GM19455 (cell line): ENCODE results near the gene CMTM4.
A peak's percentile ranks its signal among the peaks of the same experiment; 100 is the strongest.
"Not testable (repeated sequence)": the region's sequence is repeated elsewhere in the genome, so short reads cannot be mapped to it uniquely, and the experiment has no call there.

Experiments used
- ATAC-seq: cut with Tn5 transposase; IDR thresholded peaks from one replicate; pipeline ENCODE4 v1.9.1; 2021; ENCODE audit not compliant: unreplicated experiment

The CMTM4 gene

DNA sequence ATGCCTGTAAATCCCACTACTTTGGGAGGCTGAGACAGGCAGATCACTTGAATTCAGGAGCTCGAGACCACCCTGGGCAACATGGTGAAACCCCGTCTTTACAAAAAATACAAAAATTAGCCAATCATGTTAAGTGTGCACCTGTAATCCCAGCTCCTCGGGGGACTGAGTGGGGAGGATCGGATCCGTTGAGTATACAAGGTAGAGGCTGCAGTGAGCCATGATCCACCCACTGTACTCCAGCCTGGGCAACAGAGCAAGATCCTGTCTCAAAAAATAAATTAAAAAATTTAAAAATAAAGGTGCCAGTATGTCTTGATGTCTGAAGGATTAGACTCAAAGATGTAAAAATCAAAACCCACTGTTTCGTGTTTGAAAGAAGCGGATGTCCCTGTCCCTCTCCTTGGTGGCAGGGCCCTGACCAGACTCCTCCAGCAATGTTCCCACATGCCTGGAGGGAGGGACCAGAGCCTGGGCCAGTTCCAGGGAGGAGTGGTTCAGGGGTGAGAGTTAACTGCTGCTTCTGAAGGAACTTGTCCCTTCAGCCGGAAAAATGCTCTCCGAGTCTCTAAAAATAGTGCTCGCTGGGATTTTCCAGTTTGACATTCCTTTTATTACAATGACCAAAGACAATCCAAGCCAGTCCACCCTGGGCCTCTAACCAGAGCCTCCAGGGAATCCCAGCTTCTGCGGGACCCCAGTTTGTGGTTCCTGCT is 9.4 kb upstream of the CMTM4 start:
- no peak for ATAC-seq

DNA sequence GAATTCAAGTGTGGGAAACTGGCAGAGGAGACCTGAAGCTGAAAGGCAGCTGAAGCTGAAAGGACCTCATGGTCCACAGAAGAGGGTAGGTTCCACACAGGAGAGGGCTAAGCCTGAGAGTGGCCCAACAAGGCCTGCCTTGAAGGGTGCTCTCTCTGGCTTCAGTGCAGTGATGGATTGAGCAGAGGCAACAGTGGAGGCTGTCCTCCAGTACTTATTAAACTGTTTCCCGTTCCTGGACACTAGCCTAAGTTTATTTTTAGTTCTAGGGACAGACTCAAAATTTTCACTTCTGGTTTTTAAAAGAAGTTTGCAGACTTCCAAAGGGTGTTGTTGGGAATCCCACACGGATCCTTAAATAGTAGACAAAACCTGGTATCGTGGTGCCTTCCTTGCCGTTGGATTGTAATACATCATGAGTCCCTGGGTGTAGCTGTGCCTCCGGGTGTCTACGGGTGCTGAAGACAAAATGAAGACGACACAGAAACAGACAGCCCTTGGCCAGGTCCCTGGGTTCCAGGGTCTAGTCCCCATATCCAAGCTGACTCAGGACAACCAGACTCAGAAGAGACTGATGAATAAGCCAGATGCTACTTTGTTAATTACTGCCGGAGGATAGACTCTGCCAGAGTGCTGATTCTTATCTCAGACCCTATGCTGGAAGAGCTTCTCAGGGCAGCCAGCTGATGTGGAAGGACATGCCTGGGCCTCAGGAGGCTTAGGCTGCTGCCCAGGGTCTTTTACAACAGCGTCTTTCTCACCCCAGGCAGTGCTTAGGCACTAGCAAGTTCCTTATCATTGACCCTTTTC is 7.1 kb upstream of the CMTM4 start:
- ATAC-seq = no peak

GRCh38 chr16:66701516-66701915 is 5.0 kb upstream of the CMTM4 start:
- no peak for ATAC-seq

GRCh38 chr16:66701026-66701425 is 4.5 kb upstream of the CMTM4 start:
- no peak for ATAC-seq

DNA sequence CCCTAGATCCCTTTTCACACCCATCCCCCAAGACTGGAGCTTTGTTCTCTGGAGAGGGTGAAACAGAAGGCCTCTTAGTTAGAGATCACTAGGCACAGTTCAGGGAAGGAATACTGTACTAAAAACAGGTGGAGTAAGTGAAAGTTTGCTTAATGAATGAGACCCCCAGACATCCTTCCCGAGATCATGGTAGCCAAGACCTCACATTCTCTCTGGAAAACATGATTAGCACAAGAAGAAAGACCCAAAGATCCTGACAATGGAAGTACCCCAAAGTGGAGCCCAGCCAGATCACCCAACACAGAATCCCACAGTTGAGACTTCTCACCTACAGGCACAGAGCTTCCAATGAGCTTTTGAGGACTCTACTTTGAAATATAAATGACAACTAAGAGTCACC is 3.4 kb upstream of the CMTM4 start:
- no peak for ATAC-seq

GRCh38 chr16:66698046-66698445 is 1.5 kb upstream of the CMTM4 start:
- ATAC-seq = no peak

DNA sequence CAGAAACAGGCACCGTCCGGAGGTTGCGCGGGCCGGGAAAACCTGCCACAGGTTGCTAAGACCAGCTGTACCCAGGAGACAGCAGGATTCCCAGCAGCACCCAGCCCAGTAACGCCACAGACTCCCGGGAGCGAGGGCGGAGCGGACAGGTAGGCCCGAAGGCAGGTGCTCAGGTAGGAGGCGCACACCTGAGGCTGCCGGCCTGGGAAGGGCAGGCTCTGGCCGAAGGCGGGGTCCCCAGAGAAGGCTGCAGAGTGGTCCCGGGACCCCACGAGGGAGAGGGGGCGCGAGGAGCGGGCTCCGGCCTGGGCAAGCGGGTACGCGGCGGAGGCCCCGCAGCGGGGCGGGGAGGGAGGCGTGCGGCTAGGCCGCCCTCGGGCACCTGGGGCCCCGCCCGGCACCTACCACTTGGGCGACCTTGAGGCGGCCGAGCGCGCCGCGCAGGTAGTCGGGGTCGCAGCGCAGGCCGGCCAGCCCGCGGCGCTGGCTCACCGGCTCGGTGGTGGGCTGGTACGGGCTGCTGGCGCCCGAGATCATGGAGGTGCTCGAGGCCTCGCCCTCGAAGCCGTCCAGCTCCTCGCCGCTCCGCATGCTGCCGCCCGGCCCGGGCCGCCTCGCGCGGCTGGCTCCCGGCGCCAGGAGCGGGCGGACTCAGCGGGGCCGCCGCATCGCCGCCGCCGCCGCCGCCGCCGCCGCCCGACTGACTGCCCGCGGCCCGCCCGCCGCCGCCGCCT is 441 bp downstream of the CMTM4 start:
- ATAC-seq = peak; percentile 62

DNA sequence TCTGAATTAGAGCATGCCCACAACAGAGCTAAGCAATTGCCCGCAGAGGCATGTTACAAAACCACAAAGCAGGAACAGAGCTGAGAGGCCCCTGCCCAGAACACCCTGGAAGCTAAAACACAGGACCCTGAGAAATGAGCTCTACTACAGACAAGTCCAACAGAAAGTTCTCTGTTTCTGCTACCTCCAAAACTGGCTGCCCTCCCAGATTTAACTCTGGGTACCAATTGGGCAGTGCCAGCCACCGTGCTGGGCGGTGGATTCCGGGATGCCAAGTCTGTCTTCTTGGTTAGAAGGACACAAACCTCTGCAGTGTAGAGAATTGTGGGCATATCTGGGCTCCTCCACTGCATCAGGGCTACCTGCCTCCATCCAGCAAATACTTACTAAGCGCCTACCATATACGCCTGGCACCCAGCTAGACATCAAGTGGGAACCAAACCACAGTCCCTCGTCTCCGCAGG is 1.0 kb downstream of the CMTM4 start:
- ATAC-seq = no peak

DNA sequence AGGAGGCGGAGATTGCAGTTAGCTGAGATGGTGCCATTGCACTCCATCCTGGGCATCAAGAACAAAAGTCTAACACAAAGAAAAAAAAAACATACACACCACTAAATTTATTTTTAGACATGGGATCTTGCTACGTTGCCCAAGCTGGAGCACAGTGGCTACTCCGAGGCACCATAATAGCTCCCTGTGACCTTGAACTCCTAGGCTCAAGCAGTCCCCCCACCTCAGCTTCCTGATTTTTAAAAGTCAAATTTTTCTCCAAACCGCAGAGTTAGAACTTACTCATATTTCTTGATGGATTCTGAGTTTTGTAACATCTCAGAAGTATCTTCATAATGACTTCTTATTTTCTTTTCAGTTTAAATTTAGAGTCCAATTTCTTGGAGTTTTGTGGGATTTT is 3.4 kb downstream of the CMTM4 start:
- ATAC-seq = no peak

GRCh38 chr16:66692341-66692740 is 4.2 kb downstream of the CMTM4 start:
- no peak for ATAC-seq

- ATAC-seq = no peak
Observed at GRCh38 chr16:66691234-66691633, 5.3 kb downstream of the CMTM4 start.

GRCh38 chr16:66690106-66690847 is 6.3 kb downstream of the CMTM4 start:
- no peak for ATAC-seq

DNA sequence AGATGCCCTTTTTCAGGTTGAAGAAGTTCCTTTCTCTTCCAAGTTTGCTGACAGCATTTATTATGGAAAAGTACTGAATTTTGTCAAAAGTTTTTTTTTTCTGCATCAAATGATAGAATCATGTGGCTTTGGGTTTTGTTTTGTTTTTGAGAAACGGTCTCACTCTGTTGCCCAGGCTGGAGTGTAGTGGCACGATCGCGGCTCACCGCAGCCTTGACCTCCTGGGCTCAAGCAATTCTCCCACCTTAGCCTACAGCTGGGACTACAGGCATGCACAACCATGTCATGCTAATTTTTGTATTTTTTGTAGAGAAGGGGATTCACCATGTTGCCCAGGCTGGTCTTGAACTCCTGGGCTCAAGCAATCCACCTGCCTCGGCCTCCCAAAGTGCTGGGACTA is 7.3 kb downstream of the CMTM4 start:
- ATAC-seq = no peak

GRCh38 chr16:66687906-66688625 is 8.5 kb downstream of the CMTM4 start:
- no peak for ATAC-seq

- ATAC-seq = not testable (repeated sequence)
Observed at GRCh38 chr16:66685501-66686115, 10.9 kb downstream of the CMTM4 start.

DNA sequence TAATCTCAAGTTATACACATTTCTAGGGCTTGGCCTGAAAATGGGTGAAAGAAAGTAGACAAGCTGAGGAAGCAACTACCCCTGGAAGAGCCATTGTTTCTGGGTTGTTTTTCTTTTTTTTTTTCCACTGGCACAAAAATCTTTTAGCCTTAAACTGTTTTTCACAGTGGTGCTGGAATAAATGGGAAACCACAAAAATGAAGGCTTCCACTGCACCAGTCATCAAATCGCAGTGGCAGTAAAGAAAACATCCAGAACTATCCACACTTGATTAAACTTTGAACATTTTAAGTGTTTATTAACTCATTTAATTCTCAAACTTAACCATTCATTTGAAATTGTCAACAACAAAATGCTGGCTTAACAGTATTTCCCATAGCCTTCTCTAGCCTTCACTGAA is 14.3 kb downstream of the CMTM4 start:
- no peak for ATAC-seq

- ATAC-seq = no peak
Observed at GRCh38 chr16:66681676-66682075, 14.9 kb downstream of the CMTM4 start.

DNA sequence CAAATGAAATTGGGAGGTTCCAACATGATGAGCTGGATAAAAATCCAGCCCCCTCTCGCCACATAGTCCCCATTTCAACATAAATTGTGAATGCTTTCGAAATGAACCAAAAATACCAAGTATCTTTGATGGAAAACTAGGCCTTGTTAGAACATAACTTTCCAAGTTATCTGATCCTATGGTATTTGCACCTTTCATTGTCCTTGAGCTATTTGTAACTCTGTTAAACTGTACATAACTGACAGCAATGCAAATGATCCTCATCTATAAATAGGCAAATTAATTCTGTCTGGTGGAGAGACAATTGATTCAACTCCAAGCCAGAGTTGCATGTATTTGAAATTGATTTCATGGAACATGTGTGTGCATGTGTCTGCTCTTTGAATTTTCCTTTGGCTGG is 18.2 kb downstream of the CMTM4 start:
- ATAC-seq = no peak

- ATAC-seq = no peak
Observed at GRCh38 chr16:66677836-66678235, 18.7 kb downstream of the CMTM4 start.

DNA sequence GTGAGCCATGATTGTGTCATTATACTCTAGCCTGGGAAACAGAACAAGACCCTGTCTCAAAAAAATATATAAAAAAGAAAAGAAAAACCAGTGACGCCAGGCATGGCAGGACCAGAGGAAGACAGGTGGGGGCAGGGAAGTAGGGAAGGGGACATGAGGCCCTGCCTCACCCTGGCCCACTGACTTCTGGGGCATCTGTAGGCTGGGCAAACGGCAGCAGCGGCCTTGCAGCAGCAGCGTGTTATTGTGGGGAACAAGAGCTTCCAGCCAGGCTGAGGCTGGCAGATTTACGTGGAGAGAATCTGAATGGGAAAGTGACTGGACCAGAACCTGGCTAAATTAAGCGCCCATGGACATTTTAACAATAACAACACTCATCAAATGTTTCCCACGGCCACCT is 19.4 kb downstream of the CMTM4 start:
- no peak for ATAC-seq
